Lower lobe of right lung (tissue), 2 donors: ENCODE measurements around the gene FLACC1. TPM values are rescaled to one million over a fixed set of nuclear protein-coding genes. Genes with fewer than 3 reads are reported as not detected.

Source experiments
- ATAC-seq, 2 donors: fragments of 200-7000 bp; cut with Tn5 transposase; one replicate each; pipeline ENCODE4 v1.9.1; 2020 to 2022; ENCODE audit warnings: mild to moderate bottlenecking in 2 of 2, moderate library complexity in 2 of 2
- DNase-seq: peaks from one replicate; pipeline ENCODE4 v3.0.0-alpha.2; 2020
- H3K27ac ChIP-seq: fragments of 200-600 bp; one replicate; pipeline ENCODE4 v1.8.0; 2022
- H3K27me3 ChIP-seq: fragments of 200-600 bp; one replicate; pipeline ENCODE4 v1.8.0; 2022; ENCODE audit warnings: low read depth
- H3K36me3 ChIP-seq: fragments of 200-600 bp; one replicate; pipeline ENCODE4 v1.8.0; 2022; ENCODE audit warnings: mild to moderate bottlenecking
- H3K4me1 ChIP-seq: fragments of 200-600 bp; one replicate; pipeline ENCODE4 v1.8.0; 2022
- H3K4me3 ChIP-seq: fragments of 200-600 bp; one replicate; pipeline ENCODE4 v1.8.0; 2022; ENCODE audit warnings: mild to moderate bottlenecking
- H3K9me3 ChIP-seq: fragments of 200-600 bp; one replicate; pipeline ENCODE4 v1.8.0; 2022
- intact Hi-C: fragments of 100-400 bp; cut with DNase I; formaldehyde crosslinking; loops from one replicate; pipeline ENCODE4 v1.11.0; 2022
- total RNA-seq: library from RNA; stranded (reverse); fragmentation: NEBNext Ultra II Directional; extraction: Animal tissue kit (Norgen Biotek cat#: 25700); gene quantifications from one replicate; pipeline ENCODE4 v1.2.1, GENCODE V29; 2021
- TF ChIP-seq, protein P1 (sequence below): fragments of 200-600 bp; IDR thresholded peaks from one replicate; pipeline ENCODE4 v1.8.0; 2022; ENCODE audit warnings: antibody characterized with exemption, mild to moderate bottlenecking
- donor health status: DM: no; HTN: yes; CAD: no; lungs with severe emphysema.

Gene FLACC1
- total RNA-seq, 1 donor from 2014 or later = 6.8 TPM

DNA sequence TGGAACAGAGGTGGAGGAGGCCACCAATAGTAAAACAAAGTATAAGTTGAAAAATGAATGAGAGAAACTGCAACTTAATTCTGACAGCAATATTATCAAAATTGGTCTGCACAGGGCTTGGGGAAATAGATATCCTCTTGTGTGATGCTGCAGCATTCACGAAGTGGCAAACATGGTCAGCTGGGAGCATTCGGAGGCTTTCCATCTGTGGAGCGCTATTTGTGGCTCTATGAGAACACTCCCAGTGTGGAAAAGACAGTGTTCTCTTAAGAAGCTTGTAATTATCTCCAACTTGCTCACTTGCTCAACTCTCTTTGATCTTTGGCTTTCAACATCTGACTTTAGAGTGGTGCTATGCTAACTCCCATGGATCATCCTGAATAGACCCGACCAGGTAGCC is 3.1 kb upstream of the FLACC1 start:
- H3K4me1 ChIP-seq = peaks cover 4% of the 10 kb centered on the region
- no peak for ATAC-seq
- no peaks in the 10 kb centered on the region for H3K9me3 ChIP-seq
- H3K27me3 ChIP-seq = no peaks in the 10 kb centered on the region
- no peak overlapping the region for H3K4me3 ChIP-seq
- H3K27ac ChIP-seq = no peak overlapping the region
- DNase-seq = no peak
- H3K36me3 ChIP-seq = peaks cover 6% of the 10 kb centered on the region
- TF ChIP-seq, protein P1, sequence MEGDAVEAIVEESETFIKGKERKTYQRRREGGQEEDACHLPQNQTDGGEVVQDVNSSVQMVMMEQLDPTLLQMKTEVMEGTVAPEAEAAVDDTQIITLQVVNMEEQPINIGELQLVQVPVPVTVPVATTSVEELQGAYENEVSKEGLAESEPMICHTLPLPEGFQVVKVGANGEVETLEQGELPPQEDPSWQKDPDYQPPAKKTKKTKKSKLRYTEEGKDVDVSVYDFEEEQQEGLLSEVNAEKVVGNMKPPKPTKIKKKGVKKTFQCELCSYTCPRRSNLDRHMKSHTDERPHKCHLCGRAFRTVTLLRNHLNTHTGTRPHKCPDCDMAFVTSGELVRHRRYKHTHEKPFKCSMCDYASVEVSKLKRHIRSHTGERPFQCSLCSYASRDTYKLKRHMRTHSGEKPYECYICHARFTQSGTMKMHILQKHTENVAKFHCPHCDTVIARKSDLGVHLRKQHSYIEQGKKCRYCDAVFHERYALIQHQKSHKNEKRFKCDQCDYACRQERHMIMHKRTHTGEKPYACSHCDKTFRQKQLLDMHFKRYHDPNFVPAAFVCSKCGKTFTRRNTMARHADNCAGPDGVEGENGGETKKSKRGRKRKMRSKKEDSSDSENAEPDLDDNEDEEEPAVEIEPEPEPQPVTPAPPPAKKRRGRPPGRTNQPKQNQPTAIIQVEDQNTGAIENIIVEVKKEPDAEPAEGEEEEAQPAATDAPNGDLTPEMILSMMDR = no peak
- intact Hi-C loops = no loop called here

DNA sequence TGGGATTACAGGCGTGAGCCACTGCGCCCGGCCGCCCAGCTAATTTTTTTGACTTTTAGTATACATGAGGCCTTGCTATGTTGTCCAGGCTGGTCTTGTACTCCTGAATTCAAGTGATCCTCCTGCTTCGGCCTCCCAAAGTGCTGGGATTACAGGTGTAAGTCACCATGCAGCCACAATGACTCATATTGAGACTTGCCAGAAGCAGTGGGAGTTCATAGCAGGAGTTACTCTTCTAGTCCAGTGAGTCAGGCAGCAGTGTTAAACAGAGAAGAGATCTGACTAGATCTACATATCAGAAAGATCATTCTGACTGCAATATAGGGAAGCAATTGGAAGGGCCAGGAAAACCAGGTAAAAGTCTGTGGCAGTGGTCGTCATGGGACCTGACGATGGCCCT is 1.5 kb upstream of the FLACC1 start:
- DNase-seq = no peak
- H3K36me3 ChIP-seq = peaks cover 6% of the 10 kb centered on the region
- no peaks in the 10 kb centered on the region for H3K27me3 ChIP-seq
- no peak overlapping the region for H3K4me3 ChIP-seq
- no peaks in the 10 kb centered on the region for H3K9me3 ChIP-seq
- intact Hi-C loops = no loop called here
- TF ChIP-seq, protein P1 = no peak
- ATAC-seq = no peak
- H3K27ac ChIP-seq = no peak overlapping the region
- peaks cover 2% of the 10 kb centered on the region for H3K4me1 ChIP-seq

- intact Hi-C loops = no loop called here
- peaks cover 15% of the 10 kb centered on the region for H3K36me3 ChIP-seq
- H3K27ac ChIP-seq = no peak overlapping the region
- no peak overlapping the region for H3K4me3 ChIP-seq
- H3K4me1 ChIP-seq = peaks cover 5% of the 10 kb centered on the region
- H3K27me3 ChIP-seq = no peaks in the 10 kb centered on the region
- DNase-seq (no peak), ATAC-seq (no peak)
- TF ChIP-seq, protein P1 = no peak
- no peaks in the 10 kb centered on the region for H3K9me3 ChIP-seq
These were observed 4.0 kb downstream of the FLACC1 start for GRCh38 chr2:201353116-201353515.

- H3K36me3 ChIP-seq = peaks cover 15% of the 10 kb centered on the region
- H3K4me1 ChIP-seq = peaks cover 5% of the 10 kb centered on the region
- intact Hi-C loops = no loop called here
- no peaks in the 10 kb centered on the region for H3K27me3 ChIP-seq
- H3K9me3 ChIP-seq = no peaks in the 10 kb centered on the region
- TF ChIP-seq, protein P1 = no peak
- H3K27ac ChIP-seq = no peak overlapping the region
- DNase-seq (no peak), ATAC-seq (no peak)
- no peak overlapping the region for H3K4me3 ChIP-seq
These were observed 6.3 kb downstream of the FLACC1 start for GRCh38 chr2:201350879-201351278.

GRCh38 chr2:201349601-201350000 is 7.5 kb downstream of the FLACC1 start:
- peaks cover 5% of the 10 kb centered on the region for H3K4me1 ChIP-seq
- no peak for DNase-seq
- peaks cover 15% of the 10 kb centered on the region for H3K36me3 ChIP-seq
- no peaks in the 10 kb centered on the region for H3K27me3 ChIP-seq
- ATAC-seq = no peak
- intact Hi-C loops = no loop called here
- TF ChIP-seq, protein P1 = no peak
- no peaks in the 10 kb centered on the region for H3K9me3 ChIP-seq
- no peak overlapping the region for H3K27ac ChIP-seq
- no peak overlapping the region for H3K4me3 ChIP-seq

DNA sequence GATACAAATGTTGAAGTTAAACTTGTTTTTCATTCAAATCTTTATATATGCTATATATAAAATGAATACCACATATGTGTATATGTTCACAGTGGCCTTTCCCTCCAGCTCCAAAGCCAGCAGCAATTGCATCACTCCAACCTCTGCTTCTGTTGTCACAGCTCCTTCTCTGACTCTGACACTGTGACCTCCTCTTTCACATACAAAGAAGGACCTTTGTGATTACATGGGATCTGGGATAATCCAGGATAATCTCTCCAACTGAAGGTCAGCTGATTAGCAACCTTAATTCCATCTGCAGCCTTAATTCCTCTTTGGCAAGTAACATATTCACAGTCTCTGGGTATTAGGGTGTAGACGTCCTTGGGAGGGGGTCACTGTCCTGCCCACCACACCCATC is 8.4 kb downstream of the FLACC1 start:
- intact Hi-C loops = no loop called here
- Histone ChIP-seq H3K27me3 (no peaks in the 10 kb centered on the region), H3K4me1 (peaks cover 5% of the 10 kb centered on the region), H3K4me3 (no peak overlapping the region), H3K9me3 (no peaks in the 10 kb centered on the region), H3K36me3 (peaks cover 15% of the 10 kb centered on the region), H3K27ac (no peak overlapping the region)
- ATAC-seq = no peak
- DNase-seq = no peak
- TF ChIP-seq, protein P1 = no peak
